Heart left ventricle (tissue), 13 donors: ENCODE measurements around the gene NUCKS1.

Source experiments
- CTCF ChIP-seq, 12 donors: fragments of 200-600 bp; sonication (generic) in 4 of 12; IDR thresholded peaks; one replicate each; pipeline versions ENCODE4 v1.5.0 to v1.8.0; 2018 to 2022; ENCODE audit warnings: antibody characterized with exemption in 12 of 12, mild to moderate bottlenecking in 5 of 12
- POLR2A ChIP-seq, 2 donors: fragments of 450-650 bp; IDR thresholded peaks; one replicate each; pipeline ENCODE4 v1.6.1; 2017; ENCODE audit warnings: antibody characterized with exemption in 2 of 2, mild to moderate bottlenecking in 2 of 2, moderate library complexity in 2 of 2
- donor health status: ischemic (EF 13 %, LVEDD 7.1; RV severe dilation, severe dysfunction).
- donor health status: DM: no; HTN: yes; CAD: no.
- donor health status: DM: no; HTN: no; CAD: no.
- donor health status: ischemic (EF 25% LVEDD 6.9; RV normal size, moderate dysfunction).
- donor health status: ischemic (EF 25% LVEDD 5.7; RV mildly dilated, moderate dysfunction).
- donor health status: ischemic (EF 35%, LVEDD 5.7; RV mildly dilated, moderate dysfunction).
- donor health status: nonischemic (EF 11% LVEDD 7.7; RV severe dilation, severe dysfunction).
- donor health status: DM: yes; HTN: yes; CAD: no.
- donor health status: PGD.
- donor health status: ischemic (EF 29% LVEDD 5.4; RV normal size, mild dysfunction).
- donor health status: nonischemic (EF 23%, LVEDD 6.1; RV moderate dilation, normal function).

GRCh38 chr1:205744403-205744802, 5.6 kb downstream of the NUCKS1 start:
- no peak for TF ChIP-seq POLR2A (IDR thresholded peaks at IDR 0.05)
- TF ChIP-seq CTCF (IDR thresholded peaks at IDR 0.05), result no peak
